HepG2 (cell line): ENCODE measurements around the gene H6PD. TPM values are rescaled to one million over a fixed set of nuclear protein-coding genes. Genes with fewer than 3 reads are reported as not detected.

Experiments used
- DR1 ChIP-seq: sonication (generic); formaldehyde crosslinking; IDR thresholded peaks from 2 replicates; pipeline ENCODE4 v1.8.0; 2021; ENCODE audit warnings: mild to moderate bottlenecking, missing genetic modification reagents, inconsistent platforms
- SYNCRIP ChIP-seq: fragments of 200-400 bp; formaldehyde crosslinking; IDR thresholded peaks from 2 replicates; pipeline ENCODE4 v1.6.1; 2018; ENCODE audit warnings: mild to moderate bottlenecking, low read depth, low read length; ENCODE audit not compliant: insufficient read depth
- ZSCAN25 ChIP-seq: sonication (generic); formaldehyde crosslinking; IDR thresholded peaks from 2 replicates; pipeline ENCODE4 v1.8.0; 2022; ENCODE audit warnings: mild to moderate bottlenecking, missing genetic modification reagents
- polyA plus RNA-seq, 8 experiments: library from polyadenylated mRNA; depleted of rRNA in 3 of 8; stranded (reverse) in 7 of 8; unstranded in 1 of 8; fragments of >200 nt; fragmentation: Illumina TruSeq in 4 of 8; extraction: Trizol in 4 of 8; gene quantifications; 2 replicates each; pipeline versions ENCODE4 v1.2.1 to v1.2.3, GENCODE V29; 2011 to 2016; ENCODE audit warnings: low read depth in 4 of 8, missing spikeins in 1 of 8, mixed read lengths in 1 of 8; ENCODE audit not compliant: insufficient read depth in 1 of 8
- total RNA-seq, 5 experiments: library from RNA; depleted of rRNA; stranded (reverse); fragments of >200 nt; fragmentation: Illumina TruSeq; extraction: Trizol; gene quantifications; 2 replicates each; pipeline ENCODE4 v1.2.3, GENCODE V29; 2016; ENCODE audit warnings: low read depth in 1 of 5
- TF ChIP-seq, protein P1 (sequence below): sonication (generic); formaldehyde crosslinking; IDR thresholded peaks from 2 replicates; pipeline ENCODE4 v1.4.0; 2020; ENCODE audit warnings: mild to moderate bottlenecking, missing genetic modification reagents
- TF ChIP-seq, protein P2 (sequence below): fragments of 450-650 bp; IDR thresholded peaks from 2 replicates; pipeline ENCODE4 v1.6.1; 2016

Gene H6PD
- total and polyA plus RNA-seq, 2 of the 13 experiments (the other 11 are each of a cell fraction or from before 2014, with no cell fraction given): 9.3 to 14.1 TPM

DNA sequence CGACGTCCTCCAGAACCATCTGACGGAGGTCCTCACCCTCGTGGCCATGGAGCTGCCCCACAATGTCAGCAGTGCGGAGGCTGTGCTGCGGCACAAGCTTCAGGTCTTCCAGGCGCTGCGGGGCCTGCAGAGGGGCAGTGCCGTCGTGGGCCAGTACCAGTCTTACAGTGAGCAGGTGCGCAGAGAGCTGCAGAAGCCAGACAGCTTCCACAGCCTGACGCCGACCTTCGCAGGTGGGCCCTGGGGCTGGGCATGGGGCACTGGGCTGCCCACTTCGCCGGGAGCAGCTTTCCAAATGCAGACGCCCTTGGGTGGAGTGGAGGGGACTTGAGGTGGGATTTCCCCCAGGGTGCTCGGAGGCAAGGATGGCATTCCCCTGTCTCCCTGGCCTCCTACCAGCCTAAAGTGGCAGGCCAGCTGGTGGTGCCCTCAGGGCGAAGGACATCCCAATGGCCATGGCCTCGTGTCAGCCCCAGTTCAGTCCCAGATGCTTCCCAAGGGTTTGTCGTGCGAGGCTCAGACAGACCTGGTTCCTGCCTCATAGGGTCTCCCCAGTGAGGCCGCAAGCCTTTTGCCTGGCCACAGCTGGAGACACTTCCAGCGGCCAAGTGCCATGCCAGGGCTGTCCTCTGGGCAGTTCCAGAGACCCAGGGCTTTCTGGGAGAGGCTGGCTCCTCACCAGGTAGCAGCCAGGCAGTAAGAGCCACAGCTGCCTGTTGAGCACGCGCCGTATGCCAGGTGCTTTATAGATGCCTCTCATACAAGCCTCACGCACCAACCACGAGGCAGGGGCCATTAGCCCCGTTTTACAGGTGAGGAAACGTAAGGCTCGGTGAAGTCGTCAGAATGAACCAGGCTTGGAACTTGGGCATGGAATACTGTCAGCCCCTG lies 27.8 kb downstream of the H6PD start (continued):
- TF ChIP-seq, protein P1, sequence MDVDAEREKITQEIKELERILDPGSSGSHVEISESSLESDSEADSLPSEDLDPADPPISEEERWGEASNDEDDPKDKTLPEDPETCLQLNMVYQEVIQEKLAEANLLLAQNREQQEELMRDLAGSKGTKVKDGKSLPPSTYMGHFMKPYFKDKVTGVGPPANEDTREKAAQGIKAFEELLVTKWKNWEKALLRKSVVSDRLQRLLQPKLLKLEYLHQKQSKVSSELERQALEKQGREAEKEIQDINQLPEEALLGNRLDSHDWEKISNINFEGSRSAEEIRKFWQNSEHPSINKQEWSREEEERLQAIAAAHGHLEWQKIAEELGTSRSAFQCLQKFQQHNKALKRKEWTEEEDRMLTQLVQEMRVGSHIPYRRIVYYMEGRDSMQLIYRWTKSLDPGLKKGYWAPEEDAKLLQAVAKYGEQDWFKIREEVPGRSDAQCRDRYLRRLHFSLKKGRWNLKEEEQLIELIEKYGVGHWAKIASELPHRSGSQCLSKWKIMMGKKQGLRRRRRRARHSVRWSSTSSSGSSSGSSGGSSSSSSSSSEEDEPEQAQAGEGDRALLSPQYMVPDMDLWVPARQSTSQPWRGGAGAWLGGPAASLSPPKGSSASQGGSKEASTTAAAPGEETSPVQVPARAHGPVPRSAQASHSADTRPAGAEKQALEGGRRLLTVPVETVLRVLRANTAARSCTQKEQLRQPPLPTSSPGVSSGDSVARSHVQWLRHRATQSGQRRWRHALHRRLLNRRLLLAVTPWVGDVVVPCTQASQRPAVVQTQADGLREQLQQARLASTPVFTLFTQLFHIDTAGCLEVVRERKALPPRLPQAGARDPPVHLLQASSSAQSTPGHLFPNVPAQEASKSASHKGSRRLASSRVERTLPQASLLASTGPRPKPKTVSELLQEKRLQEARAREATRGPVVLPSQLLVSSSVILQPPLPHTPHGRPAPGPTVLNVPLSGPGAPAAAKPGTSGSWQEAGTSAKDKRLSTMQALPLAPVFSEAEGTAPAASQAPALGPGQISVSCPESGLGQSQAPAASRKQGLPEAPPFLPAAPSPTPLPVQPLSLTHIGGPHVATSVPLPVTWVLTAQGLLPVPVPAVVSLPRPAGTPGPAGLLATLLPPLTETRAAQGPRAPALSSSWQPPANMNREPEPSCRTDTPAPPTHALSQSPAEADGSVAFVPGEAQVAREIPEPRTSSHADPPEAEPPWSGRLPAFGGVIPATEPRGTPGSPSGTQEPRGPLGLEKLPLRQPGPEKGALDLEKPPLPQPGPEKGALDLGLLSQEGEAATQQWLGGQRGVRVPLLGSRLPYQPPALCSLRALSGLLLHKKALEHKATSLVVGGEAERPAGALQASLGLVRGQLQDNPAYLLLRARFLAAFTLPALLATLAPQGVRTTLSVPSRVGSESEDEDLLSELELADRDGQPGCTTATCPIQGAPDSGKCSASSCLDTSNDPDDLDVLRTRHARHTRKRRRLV (CRISPR knock-in tag): no peak
- TF ChIP-seq ZSCAN25 (CRISPR knock-in tag) (no peak), SYNCRIP (no peak), DR1 (no peak)
- TF ChIP-seq, protein P2, sequence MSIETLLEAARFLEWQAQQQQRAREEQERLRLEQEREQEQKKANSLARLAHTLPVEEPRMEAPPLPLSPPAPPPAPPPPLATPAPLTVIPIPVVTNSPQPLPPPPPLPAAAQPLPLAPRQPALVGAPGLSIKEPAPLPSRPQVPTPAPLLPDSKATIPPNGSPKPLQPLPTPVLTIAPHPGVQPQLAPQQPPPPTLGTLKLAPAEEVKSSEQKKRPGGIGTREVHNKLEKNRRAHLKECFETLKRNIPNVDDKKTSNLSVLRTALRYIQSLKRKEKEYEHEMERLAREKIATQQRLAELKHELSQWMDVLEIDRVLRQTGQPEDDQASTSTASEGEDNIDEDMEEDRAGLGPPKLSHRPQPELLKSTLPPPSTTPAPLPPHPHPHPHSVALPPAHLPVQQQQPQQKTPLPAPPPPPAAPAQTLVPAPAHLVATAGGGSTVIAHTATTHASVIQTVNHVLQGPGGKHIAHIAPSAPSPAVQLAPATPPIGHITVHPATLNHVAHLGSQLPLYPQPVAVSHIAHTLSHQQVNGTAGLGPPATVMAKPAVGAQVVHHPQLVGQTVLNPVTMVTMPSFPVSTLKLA: no peak
